HG03571 (cell line): Measurements from ENCODE around the gene BUD13.

Experiments used
- ATAC-seq: cut with Tn5 transposase; IDR thresholded peaks from one replicate; pipeline ENCODE4 v1.9.1; 2021; ENCODE audit not compliant: unreplicated experiment

The BUD13 gene

GRCh38 chr11:116720895-116721294, 51.9 kb downstream of the BUD13 start:
- no peak for ATAC-seq

DNA sequence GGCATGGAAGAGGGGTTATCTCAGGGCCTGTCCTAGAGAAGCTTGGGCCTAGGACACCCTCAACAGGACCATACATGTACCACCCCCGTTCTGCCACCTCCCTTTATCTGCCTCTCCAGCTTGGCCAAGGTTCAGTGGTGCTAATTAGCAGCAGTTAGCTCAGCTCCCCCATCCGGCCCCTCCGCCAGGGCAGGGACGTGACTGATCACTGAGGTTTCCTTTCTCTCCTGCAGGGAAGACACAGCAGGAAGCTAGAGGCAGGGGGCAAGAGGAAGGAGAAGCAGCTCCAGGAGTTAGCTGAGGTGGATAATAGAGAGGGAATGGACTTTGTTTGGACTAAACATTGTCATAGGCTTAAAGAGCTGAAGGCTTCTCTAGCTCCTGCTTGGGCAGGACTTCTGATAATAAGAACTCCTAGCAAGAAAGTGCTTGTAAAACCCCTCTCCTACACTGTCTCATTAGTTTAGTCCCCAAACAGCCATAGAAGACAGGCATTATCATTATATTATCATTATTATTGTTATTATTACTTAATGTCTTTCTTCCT, 53.8 kb downstream of the BUD13 start:
- ATAC-seq = no peak

GRCh38 chr11:116716621-116717020, 56.2 kb downstream of the BUD13 start:
- ATAC-seq = no peak

- ATAC-seq = no peak
Observed at GRCh38 chr11:116715383-116715782, 57.4 kb downstream of the BUD13 start.

DNA sequence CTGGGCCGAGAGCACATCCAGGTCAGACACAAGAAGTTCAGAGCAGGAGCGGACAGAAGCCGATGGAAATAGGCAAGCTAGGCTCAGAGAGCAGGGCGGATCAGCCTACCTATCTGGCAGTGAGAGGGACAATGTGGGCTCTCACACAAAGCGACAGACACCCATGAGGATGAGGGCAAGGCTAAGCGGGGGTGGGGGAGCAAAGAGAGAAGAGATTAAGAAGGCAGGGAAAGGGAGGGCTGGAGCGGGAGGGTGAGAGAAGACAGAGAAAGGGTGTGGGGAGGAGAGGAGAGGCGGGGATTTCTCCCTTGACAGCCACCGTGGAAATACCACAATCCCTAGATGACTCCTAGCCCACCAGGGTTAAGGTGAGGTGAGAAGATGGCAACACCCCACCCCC, 57.9 kb downstream of the BUD13 start:
- ATAC-seq = no peak

- no peak for ATAC-seq
Observed at GRCh38 chr11:116712428-116712827, 60.4 kb downstream of the BUD13 start.

DNA sequence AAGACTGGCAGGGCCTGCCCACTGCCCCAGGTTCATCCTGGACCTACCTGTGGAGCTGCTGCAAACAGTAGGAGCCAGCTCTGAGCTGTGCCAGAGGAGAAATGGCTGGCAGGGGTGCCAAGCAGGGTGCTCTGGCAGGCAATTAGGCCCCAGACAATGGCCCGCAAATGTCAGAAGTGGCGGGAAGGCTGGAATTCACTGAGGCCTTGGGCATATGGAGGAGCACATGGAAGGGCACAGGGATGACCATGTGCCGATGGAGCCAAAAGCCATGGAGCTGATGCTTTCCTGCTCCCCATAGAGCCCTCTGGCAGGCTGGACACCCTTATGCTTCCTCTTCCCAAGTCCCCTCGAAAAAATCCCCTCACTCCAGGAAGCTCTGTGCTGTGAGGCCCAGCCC, 62.0 kb downstream of the BUD13 start:
- no peak for ATAC-seq

- no peak for ATAC-seq
Observed at GRCh38 chr11:116710001-116710674, 62.6 kb downstream of the BUD13 start.

- no peak for ATAC-seq
Observed at GRCh38 chr11:116707746-116708145, 65.0 kb downstream of the BUD13 start.

GRCh38 chr11:116707161-116707629, 65.6 kb downstream of the BUD13 start:
- no peak for ATAC-seq

DNA sequence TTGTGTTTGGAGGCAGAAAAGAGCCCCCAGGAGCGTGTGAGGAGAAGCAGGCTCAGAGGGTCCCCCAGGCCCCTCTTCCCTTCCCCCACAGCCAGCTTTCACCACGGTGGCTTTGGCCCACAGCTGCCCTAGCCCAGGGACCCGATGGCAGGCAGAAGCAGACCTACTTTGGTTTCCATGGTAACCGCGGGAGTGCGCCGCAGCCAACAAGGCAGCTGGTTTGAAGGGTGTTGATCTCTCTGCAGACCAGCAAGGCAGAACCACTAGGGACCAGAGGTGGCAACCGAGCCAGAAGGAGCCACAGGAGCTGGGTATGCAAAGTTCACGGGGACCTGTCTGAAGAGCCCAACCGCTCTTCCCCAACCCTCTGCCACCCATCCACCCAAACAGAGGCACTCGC, 69.4 kb downstream of the BUD13 start:
- no peak for ATAC-seq

GRCh38 chr11:116702772-116703385, 69.9 kb downstream of the BUD13 start:
- ATAC-seq = no peak

DNA sequence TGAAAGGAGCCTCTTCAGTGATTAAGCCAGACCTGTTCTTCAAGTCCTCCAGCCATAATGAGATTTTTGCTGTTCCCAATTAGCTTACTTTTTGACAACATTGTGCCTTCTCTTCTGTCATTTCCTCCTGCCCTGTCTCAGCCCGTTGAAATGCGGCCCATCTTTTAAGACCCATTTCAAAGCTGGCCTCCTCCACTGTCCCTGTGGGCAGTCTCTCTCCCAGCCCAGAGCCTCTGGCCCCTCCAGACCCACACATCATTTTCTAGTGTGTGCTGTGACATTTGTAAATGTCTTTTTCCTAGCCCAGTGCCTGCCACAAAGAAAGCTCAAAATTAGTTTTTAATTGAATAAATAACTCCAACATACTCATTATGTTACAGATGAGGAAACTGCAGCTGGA, 70.9 kb downstream of the BUD13 start:
- no peak for ATAC-seq

- no peak for ATAC-seq
Observed at GRCh38 chr11:116701297-116701801, 71.4 kb downstream of the BUD13 start.

GRCh38 chr11:116700586-116701220, 72.1 kb downstream of the BUD13 start:
- ATAC-seq = no peak
